Dermis microvascular lymphatic vessel endothelial cell (primary cell): ENCODE measurements around the gene LEFTY2. TPM values are rescaled to one million over a fixed set of nuclear protein-coding genes. Genes with fewer than 3 reads are reported as not detected.
"Not testable (repeated sequence)": the region's sequence is repeated elsewhere in the genome, so short reads cannot be mapped to it uniquely, and the experiment has no call there.

Source experiments
- DNase-seq, 2 donors: peaks; one replicate each; pipeline versions ENCODE4 v3.0.0 to v3.0.0-alpha.2; 2010; ENCODE audit warnings: low read depth in 2 of 2
- total RNA-seq: library from RNA; depleted of rRNA; stranded (reverse); fragments of >200 nt; gene quantifications from 2 replicates; pipeline ENCODE4 v1.2.1, GENCODE V29; 2014

Gene LEFTY2
- total RNA-seq, 1 donor from 2014 or later = not detected

DNA sequence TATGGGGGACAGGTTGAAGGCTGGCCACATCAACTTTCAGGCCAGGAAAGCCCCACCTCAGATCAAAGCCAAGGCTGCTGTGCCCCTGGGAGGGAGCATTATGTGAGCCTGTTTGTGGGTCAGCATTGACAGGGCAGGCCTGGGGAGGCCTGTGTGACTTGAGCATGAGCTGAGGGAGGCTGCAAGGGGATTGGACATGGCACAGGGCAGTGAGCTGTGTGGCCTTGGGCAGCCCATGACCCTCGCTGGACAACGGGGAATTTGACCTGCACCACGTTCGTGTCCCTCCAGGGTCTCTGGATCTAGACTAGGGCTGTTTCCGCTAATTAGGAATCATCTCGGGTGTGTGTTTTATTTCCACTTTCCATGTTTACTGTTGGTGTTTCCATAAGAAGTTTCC, 34.6 kb downstream of the LEFTY2 start:
- no peak for DNase-seq

DNA sequence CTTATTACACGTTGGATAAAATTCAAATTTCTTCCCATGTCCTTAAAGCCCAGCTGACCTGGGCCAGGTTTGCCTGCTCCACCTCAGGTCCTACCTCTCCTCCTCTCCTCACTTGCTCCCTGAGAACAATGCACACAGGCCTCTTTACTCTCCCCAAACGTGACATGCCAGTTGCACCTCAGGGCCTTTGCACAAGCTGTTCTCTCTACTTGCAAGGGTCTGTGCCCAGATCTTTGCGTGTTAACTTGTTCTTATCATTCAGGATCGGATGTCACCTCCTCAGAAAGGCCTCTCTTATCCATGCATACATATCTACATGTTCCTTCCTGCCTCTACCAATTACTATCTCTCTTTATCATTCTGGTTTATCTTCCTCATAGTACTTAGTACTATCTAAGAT, 37.4 kb downstream of the LEFTY2 start:
- no peak for DNase-seq

- no peak for DNase-seq
Measured at GRCh38 chr1:225899044-225899925, 41.7 kb downstream of the LEFTY2 start.

- DNase-seq = no peak
Measured at GRCh38 chr1:225897595-225898514, 43.2 kb downstream of the LEFTY2 start.

DNA sequence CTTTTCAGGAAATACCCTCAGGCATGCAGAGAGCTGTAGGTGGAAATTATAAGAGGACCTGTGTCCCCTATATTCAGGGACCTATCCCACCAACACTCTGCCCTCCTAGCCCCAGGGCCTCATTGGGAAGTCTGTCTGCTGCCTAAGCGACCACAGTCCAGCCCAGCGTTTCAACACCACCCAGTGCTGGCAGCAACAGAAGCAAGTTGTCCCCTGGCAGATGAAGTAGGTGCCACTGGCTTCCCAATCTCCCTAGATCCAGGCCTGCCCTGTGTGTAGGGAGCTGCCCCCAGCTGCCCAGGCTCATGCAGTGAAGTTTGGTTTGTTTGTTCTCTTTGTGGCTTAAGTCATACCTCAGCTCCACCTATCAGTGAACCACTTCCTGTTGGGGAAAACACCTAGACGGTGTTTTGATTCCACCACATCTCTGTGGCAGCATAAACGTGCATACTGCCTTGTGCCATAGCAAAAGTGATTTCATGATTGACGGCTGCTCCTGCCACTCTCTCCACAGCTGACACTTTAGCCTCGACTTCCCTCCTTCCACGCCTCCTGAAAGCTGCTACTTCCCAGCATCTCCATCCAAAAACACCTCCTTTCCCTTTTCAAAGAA, 44.0 kb downstream of the LEFTY2 start:
- peak in 1 of 2 donors; percentile 52 for DNase-seq

DNA sequence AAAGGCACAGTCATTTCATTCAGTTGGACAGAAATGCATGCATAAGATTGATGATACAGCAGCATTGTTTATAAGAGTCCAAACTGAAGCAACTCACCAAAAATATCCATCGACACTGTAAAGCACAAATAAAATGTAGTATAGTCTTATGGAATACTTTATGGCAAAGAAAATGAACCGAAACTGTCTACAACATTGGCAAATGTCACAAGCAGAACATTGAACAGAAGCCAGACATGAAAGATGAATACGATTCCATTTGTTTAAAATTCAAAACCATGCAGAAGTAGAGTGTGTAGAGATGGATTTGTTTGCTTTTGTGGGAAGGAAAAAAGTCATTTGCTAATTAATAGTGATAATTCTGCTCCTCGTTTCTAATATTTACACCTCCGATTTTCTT, 44.5 kb downstream of the LEFTY2 start:
- no peak for DNase-seq

DNA sequence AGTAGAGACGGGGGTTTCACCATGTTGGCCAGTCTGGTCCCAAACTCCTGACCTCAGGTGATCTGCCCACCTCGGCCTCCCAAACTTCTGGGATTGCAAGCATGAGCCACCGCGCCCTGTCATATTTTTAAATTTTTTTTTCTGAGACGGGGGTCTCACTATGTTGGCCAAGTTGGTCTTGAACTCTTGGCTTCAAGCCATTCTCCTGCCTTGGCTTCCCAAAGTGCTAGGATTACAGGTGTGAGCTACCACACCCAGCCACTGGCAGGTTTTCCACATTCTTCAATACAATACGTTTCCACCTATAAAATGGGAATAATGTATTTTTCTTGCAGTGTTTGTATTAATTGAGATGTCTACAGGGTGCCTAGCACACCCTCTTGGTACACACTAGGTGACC, 48.7 kb downstream of the LEFTY2 start:
- no peak for DNase-seq

- DNase-seq = no peak
Measured at GRCh38 chr1:225891229-225891972, 49.6 kb downstream of the LEFTY2 start.

DNA sequence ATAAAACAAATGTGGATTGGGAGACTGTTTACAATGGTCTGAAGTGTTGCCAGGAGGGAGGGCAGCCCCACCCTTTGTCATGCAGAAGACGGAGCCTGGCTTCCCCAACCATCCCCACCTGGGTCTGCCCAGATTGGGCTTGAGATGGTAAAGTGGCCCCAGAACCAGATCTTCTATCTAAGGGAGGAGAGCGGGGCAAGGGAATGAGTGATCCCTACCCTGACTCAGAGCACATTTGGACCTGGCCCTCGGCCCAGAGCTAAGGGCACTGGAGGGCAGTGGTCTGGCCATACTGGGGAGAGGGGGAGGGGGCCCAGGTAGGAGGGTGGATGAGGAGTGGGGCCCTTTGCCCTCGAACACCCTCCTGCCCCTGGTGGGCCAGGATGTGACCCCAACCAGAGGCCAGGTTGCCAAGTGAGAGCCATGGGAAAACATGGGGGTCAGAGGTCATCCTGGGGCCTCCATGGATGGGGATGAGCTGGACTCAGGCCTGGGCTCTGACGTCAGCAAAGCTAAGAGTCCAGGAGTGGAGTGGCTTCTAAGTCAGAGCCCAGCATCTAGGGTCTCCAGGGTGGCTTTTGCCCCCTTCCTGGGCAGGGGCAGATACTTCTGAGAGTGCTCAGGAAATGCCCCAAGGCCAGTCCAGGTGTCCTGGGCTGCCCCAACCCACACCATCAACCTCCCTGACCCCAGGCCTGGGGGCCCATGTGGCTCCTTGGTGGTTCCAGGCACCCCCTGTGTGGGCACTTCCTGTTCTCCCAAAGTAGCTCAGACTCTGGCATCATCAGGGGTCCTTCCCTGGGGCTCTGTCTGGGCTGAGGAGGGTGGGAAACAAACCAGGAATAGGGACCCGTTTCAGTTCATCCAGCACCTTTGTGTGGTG, 50.4 kb downstream of the LEFTY2 start:
- DNase-seq = no peak

- no peak for DNase-seq
Measured at GRCh38 chr1:225889743-225890142, 51.3 kb downstream of the LEFTY2 start.

GRCh38 chr1:225888898-225889601, 52.0 kb downstream of the LEFTY2 start, which contains the start of gene LEFTY1:
TSS of gene LEFTY1 (minus strand) at chr1:225889146. CDS start at chr1:225889066, 80 bp downstream.
- DNase-seq = no peak

DNA sequence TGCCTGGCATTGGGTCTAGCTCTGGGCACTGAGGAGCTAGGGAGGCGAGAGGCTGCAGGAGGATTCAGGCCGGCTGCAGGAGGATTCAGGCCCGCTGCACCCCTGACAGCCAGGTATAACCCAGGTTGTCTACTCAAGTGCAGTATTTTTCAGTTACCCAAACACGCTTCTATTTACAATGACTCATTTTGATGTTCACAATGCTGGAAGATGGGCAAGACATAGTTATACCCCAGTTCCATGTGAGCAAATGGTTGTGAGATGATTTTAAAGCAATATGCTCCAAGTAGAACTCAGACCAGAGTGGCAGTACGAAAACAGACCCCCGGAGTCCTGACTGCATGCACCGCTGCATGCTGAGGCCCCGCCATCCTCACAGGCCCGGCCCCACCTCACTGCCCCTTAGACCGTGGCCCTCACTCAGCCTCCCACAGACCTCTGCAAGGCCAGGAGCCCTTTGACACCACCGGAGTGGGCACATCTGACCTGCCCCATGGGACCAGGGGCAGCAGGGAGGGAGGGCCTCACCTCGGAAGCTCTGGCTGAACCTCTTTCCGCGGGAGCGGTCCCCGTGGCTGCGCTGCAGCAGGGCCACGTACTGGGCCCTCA, 52.6 kb downstream of the LEFTY2 start:
- DNase-seq = no peak

GRCh38 chr1:225887554-225888288, 53.3 kb downstream of the LEFTY2 start:
- not testable (repeated sequence) for DNase-seq

DNA sequence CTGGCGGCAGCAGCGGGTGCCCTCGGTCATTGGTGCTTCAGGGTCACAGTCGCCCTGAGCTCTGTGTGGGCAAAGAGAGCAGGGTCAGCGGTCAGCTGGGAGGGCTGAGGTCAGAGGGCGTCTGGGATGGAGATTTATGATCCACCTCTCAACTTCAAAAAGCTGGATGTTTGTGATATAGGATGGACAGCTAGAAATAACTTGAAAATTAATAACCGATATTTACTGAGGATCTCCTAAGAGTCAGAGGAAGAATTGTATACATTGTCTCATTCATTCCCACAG, 54.0 kb downstream of the LEFTY2 start:
- no peak for DNase-seq
